WTC11 (cell line): Measurements from ENCODE around the gene SERPINB3.

ENCODE experiments used
- JUN ChIP-seq: sonication (generic); formaldehyde crosslinking; IDR thresholded peaks from 2 replicates; pipeline ENCODE4 v1.8.0; 2023; ENCODE audit warnings: mild to moderate bottlenecking, missing genetic modification reagents
- MXD4 ChIP-seq: fragments of 250-450 bp; sonication (Bioruptor Pico); IDR thresholded peaks from 2 replicates; pipeline ENCODE4 v1.8.0; 2021; ENCODE audit warnings: mild to moderate bottlenecking, moderate library complexity, borderline replicate concordance
- NR2C2 ChIP-seq: sonication (generic); formaldehyde crosslinking; IDR thresholded peaks from 2 replicates; pipeline ENCODE4 v1.8.0; 2022; ENCODE audit warnings: mild to moderate bottlenecking, missing genetic modification reagents
- SP1 ChIP-seq: sonication (generic); formaldehyde crosslinking; conservative IDR thresholded peaks from 2 replicates; pipeline ENCODE4 v1.8.1; 2022; ENCODE audit warnings: missing genetic modification reagents
- TEAD4 ChIP-seq: sonication (generic); formaldehyde crosslinking; IDR thresholded peaks from 2 replicates; pipeline ENCODE4 v1.8.0; 2022; ENCODE audit warnings: mild to moderate bottlenecking, missing genetic modification reagents
- TF ChIP-seq, protein P1 (sequence below): fragments of 200-600 bp; IDR thresholded peaks from 2 replicates; pipeline ENCODE4 v1.8.0; 2022; ENCODE audit warnings: antibody characterized with exemption
- TF ChIP-seq, protein P2 (sequence below): sonication (generic); formaldehyde crosslinking; IDR thresholded peaks from 2 replicates; pipeline ENCODE4 v1.8.1; 2022; ENCODE audit warnings: mild to moderate bottlenecking, missing genetic modification reagents, moderate library complexity, borderline replicate concordance
- TF ChIP-seq, protein P3 (sequence below): sonication (generic); formaldehyde crosslinking; IDR thresholded peaks from 2 replicates; pipeline ENCODE4 v1.8.1; 2023; ENCODE audit warnings: mild to moderate bottlenecking, missing genetic modification reagents, moderate library complexity

GRCh38 chr18:63684718-63685117, 23.0 kb upstream of the SERPINB3 start:
- TF ChIP-seq NR2C2 (no peak), JUN (CRISPR knock-in tag) (no peak), MXD4 (no peak), SP1 (CRISPR knock-in tag) (no peak), TEAD4 (CRISPR knock-in tag) (no peak)
- TF ChIP-seq, protein P1, sequence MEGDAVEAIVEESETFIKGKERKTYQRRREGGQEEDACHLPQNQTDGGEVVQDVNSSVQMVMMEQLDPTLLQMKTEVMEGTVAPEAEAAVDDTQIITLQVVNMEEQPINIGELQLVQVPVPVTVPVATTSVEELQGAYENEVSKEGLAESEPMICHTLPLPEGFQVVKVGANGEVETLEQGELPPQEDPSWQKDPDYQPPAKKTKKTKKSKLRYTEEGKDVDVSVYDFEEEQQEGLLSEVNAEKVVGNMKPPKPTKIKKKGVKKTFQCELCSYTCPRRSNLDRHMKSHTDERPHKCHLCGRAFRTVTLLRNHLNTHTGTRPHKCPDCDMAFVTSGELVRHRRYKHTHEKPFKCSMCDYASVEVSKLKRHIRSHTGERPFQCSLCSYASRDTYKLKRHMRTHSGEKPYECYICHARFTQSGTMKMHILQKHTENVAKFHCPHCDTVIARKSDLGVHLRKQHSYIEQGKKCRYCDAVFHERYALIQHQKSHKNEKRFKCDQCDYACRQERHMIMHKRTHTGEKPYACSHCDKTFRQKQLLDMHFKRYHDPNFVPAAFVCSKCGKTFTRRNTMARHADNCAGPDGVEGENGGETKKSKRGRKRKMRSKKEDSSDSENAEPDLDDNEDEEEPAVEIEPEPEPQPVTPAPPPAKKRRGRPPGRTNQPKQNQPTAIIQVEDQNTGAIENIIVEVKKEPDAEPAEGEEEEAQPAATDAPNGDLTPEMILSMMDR, result no peak
- TF ChIP-seq, protein P2, sequence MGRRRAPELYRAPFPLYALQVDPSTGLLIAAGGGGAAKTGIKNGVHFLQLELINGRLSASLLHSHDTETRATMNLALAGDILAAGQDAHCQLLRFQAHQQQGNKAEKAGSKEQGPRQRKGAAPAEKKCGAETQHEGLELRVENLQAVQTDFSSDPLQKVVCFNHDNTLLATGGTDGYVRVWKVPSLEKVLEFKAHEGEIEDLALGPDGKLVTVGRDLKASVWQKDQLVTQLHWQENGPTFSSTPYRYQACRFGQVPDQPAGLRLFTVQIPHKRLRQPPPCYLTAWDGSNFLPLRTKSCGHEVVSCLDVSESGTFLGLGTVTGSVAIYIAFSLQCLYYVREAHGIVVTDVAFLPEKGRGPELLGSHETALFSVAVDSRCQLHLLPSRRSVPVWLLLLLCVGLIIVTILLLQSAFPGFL, result no peak
- TF ChIP-seq, protein P3, sequence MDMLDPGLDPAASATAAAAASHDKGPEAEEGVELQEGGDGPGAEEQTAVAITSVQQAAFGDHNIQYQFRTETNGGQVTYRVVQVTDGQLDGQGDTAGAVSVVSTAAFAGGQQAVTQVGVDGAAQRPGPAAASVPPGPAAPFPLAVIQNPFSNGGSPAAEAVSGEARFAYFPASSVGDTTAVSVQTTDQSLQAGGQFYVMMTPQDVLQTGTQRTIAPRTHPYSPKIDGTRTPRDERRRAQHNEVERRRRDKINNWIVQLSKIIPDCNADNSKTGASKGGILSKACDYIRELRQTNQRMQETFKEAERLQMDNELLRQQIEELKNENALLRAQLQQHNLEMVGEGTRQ (CRISPR knock-in tag), result no peak
